Suprapubic skin (tissue), 3 donors: ENCODE data around the gene GAB3.

Source experiments
- POLR2AphosphoS5 ChIP-seq, 3 donors: sonication (generic); formaldehyde crosslinking; IDR thresholded peaks; one replicate each; pipeline ENCODE4 v1.6.1; 2017; ENCODE audit warnings: antibody characterized with exemption in 3 of 3
- TF ChIP-seq, protein P1 (sequence below), 2 donors: fragments of 200-600 bp in 1 of 2; fragments of 450-650 bp in 1 of 2; sonication (generic) in 1 of 2; IDR thresholded peaks; one replicate each; pipeline ENCODE4 v1.5.1; 2016 to 2019; ENCODE audit warnings: antibody characterized with exemption in 2 of 2, mild to moderate bottlenecking in 1 of 2, moderate library complexity in 1 of 2

- TF ChIP-seq, protein P1, sequence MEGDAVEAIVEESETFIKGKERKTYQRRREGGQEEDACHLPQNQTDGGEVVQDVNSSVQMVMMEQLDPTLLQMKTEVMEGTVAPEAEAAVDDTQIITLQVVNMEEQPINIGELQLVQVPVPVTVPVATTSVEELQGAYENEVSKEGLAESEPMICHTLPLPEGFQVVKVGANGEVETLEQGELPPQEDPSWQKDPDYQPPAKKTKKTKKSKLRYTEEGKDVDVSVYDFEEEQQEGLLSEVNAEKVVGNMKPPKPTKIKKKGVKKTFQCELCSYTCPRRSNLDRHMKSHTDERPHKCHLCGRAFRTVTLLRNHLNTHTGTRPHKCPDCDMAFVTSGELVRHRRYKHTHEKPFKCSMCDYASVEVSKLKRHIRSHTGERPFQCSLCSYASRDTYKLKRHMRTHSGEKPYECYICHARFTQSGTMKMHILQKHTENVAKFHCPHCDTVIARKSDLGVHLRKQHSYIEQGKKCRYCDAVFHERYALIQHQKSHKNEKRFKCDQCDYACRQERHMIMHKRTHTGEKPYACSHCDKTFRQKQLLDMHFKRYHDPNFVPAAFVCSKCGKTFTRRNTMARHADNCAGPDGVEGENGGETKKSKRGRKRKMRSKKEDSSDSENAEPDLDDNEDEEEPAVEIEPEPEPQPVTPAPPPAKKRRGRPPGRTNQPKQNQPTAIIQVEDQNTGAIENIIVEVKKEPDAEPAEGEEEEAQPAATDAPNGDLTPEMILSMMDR (IDR thresholded peaks at IDR 0.05) = no peak
- TF ChIP-seq POLR2AphosphoS5 (IDR thresholded peaks at IDR 0.05) = no peak
Measured at GRCh38 chrX:154737136-154737535, 13.7 kb downstream of the GAB3 start.
